ENCODE data around the gene LCA5.
A peak's percentile ranks its signal among the peaks of the same experiment; 100 is the strongest.
"Not testable (repeated sequence)": the region's sequence is repeated elsewhere in the genome, so short reads cannot be mapped to it uniquely, and the experiment has no call there.

The LCA5 gene
- 0.61 to 2.2 reads per million in 2 experiments for total RNA-seq

DNA sequence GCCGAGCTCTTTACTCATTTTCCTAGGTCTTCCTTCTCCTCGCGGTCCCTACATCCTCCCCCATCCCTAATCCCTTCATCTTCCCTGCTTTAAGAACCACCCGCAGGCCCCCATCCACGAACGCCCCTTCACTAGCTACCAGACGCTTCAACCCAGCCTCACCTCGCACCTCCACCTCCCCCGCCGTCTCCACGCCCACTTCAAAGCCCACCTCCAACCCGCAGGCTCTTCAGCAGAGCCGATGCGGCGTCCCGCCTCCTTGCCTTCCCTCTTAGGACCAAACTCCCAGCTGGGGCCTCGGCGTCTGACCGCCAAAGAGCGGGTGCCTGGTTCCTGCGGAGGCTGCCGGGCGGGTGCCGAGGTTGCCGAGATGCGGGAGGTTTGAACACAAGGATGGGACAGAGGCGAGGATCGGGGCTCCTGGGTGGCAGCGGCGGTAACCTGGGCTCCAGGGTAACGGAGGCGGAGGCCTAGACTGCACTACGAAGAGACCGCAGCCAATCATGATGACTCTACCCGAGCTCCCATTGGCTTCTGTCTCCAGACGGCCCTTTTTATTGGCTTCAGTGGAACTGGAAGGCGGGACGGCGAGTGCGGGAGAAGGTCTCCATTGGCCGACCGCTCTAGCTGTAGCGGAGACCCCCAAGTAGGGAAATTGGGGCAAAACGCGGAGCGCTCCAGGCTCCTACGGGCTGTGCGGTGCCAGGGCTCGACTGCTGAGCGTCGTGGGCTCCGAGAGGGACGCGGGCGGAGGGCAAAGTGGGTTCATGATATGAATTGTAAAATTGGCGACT lies at the start of gene LCA5:
TSS of gene LCA5 (minus strand) at position 477 of the 794 bp plus-strand sequence. CDS start 18,536 bp downstream, outside the sequence.
- DNase-seq (ENCODE audit: low read depth) = peak; percentile 76

- no peak for DNase-seq (ENCODE audit: low read depth)
These were observed 49.3 kb upstream of the LCA5 start for GRCh38 chr6:79586548-79586947.

DNA sequence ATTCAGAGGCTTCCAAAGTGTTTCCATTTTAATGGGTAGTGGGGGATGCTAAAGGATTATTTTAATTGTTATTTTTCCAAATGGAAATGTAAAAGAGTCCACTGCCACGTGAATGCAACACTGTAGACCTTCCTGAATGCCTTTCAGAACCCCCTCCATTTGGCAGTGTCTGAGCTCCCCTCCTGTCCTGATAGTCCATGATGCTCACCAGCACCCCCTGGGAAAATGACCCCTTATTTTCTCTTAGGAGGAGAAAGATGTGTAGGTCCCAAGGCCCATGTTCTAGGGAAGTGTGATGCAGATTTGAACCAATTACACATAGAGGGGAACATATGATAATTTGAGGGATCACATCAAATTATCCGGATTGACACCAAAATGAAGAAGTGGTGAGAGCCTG lies 47.1 kb upstream of the LCA5 start:
- DNase-seq (ENCODE audit: low read depth) = no peak

- DNase-seq (ENCODE audit: low read depth) = not testable (repeated sequence)
These were observed 40.7 kb upstream of the LCA5 start for GRCh38 chr6:79577926-79578325.

GRCh38 chr6:79574630-79575225 lies 37.5 kb upstream of the LCA5 start:
- DNase-seq (ENCODE audit: low read depth) = no peak

- DNase-seq (ENCODE audit: low read depth) = no peak
These were observed 36.9 kb upstream of the LCA5 start for GRCh38 chr6:79574174-79574573.

DNA sequence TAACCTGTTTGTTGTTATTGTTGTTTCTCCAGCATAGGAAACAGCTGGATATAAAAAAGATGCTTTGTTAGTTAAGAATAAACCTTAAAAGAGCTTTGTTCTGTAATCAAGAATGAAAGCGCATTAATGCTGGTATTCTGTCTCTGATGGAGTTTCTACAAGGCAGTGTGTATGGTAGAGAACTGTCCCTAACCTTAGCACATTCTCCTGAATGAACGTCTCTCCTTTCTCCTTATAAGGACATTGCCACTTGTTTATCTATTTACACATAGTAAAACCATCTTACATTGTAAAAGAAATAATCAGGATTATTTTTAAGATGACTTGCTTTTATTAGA lies 33.8 kb upstream of the LCA5 start:
- DNase-seq (ENCODE audit: low read depth) = no peak

- no peak for DNase-seq (ENCODE audit: low read depth)
These were observed 33.1 kb upstream of the LCA5 start for GRCh38 chr6:79570129-79571029.

DNA sequence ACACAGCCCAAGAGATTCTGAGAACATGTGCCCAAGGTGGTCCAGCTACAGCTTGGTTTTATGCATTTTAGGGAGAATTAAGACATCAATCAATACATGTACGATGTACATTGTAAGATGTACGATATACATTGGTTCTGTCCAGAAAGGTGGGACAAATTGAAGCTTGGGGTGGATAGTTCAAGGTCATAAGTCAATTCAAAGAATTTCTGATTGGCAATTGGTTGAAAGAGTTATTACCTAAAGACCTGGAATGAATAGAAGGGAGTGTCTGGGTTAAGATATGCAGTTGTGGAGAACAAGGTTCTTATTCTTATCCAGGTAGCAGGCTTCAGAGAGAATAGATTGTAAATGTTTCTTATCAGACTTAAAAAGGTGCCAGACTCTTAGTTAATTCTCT lies 31.8 kb upstream of the LCA5 start:
- DNase-seq (ENCODE audit: low read depth) = no peak

DNA sequence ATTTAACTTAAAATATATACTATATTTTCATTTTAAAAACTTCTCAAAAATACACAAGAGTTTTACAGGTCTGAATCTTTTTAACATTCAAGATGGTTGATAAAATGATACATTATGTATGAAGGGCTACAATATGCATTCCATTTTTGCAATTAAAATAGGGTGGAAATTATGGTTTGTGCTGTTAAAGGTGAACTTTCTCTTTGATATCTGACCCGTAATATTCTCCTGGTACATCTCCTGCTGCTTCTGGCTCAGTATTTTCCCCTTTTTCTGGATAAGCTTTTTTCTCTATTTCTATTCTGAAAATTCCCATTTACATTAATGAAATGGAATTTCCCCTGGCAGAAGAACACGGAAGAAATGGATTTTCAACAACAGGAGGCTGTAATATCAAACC lies 27.4 kb upstream of the LCA5 start:
- no peak for DNase-seq (ENCODE audit: low read depth)

- DNase-seq (ENCODE audit: low read depth) = no peak
These were observed 22.5 kb upstream of the LCA5 start for GRCh38 chr6:79559706-79560105.

GRCh38 chr6:79557673-79558467 lies 20.6 kb upstream of the LCA5 start:
- DNase-seq (ENCODE audit: low read depth) = no peak

DNA sequence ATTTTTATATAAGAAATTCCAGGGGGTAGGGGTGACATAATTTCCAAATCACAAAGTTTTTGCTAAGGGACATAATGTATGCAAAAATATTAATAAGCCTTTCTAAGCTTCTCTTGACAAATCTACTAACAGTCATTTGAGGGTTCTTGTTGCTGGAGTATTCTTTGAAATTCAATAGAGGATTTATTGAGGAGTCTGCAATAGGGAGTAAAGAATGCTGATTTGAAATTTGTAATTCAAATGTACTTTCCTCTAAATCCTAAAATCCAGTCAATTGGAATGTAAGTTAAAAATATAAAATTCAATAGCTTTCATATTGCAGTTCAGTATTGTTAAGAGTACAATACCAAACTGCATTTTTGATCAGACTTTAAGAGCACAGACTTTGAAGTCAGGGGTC lies 17.1 kb upstream of the LCA5 start:
- DNase-seq (ENCODE audit: low read depth) = no peak

GRCh38 chr6:79551401-79551800 lies 14.2 kb upstream of the LCA5 start:
- no peak for DNase-seq (ENCODE audit: low read depth)

DNA sequence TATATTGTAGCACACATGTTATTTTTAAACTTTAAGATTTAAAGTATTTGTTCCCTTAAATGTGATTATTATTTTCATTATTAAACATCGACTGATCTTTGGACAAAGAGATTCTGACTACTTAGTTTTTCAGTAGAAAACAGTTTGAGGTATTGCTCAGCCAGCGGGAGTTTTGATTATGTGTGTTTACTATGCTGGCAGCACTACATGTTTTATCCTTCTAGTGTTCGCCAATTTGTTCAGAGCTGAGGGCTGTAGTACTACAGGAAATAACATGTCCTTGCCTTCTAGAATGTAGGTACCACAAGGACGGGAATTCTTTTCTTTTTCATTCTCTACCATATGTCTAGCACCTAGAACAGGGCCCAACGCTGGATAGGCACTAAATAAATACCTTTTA lies 11.1 kb upstream of the LCA5 start:
- DNase-seq (ENCODE audit: low read depth) = no peak

DNA sequence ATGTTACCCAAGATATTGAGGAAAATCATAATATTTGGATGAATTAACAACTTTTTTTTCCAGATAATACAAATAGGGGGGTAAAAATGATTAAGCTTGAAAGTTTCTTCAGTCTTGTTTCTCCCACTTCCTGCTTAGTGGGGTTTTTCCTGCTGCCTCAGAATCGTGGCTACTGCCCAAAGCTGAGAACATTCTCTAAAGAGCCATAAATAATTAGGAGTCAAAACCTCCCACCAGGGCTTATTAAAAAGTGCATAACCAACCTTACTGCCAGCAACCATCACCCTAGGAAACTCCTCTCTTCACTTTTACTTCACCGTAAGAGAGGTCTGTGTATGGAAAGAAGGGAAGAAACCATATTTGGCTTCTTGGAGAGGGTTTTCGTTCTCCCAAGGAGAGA lies 9.0 kb upstream of the LCA5 start:
- no peak for DNase-seq (ENCODE audit: low read depth)

GRCh38 chr6:79544939-79545450 lies 7.8 kb upstream of the LCA5 start:
- DNase-seq (ENCODE audit: low read depth) = no peak

DNA sequence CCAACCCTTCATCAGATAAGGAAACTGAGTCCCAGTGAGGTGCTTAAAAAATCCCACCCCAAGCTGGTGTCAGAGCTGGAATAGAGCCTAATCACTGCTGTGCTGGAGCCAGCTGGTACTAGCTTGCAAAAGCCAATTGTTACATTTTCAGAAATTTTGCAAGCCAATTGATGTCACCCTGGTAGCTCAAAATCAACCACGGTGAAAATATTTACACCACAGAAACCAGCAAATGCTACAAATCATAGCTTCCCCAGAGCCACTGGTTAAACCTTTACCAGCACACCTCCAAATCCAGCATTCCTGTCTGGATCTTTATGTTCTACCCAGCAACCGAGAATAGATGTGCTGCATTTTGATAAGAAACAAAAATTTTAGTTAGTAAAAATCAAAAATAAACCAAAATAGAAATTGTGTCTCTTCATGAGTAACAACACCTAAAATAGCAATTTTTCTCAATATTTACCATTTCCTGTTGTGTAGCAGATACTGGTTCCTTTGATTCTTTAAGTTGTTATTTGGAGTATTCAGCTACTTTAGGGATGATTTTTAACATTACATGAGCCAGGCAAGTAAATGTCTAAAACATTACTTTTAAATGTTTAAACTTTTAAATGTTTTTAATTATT lies 7.2 kb upstream of the LCA5 start:
- no peak for DNase-seq (ENCODE audit: low read depth)

- DNase-seq (ENCODE audit: low read depth) = no peak
These were observed 6.7 kb upstream of the LCA5 start for GRCh38 chr6:79543886-79544285.

GRCh38 chr6:79543411-79543810 lies 6.2 kb upstream of the LCA5 start:
- DNase-seq (ENCODE audit: low read depth) = no peak

Data from T follicular helper cell (primary cell).